ENCODE measurements around the gene ATP1A1.
A peak's percentile ranks its signal among the peaks of the same experiment; 100 is the strongest.

Gene ATP1A1

DNA sequence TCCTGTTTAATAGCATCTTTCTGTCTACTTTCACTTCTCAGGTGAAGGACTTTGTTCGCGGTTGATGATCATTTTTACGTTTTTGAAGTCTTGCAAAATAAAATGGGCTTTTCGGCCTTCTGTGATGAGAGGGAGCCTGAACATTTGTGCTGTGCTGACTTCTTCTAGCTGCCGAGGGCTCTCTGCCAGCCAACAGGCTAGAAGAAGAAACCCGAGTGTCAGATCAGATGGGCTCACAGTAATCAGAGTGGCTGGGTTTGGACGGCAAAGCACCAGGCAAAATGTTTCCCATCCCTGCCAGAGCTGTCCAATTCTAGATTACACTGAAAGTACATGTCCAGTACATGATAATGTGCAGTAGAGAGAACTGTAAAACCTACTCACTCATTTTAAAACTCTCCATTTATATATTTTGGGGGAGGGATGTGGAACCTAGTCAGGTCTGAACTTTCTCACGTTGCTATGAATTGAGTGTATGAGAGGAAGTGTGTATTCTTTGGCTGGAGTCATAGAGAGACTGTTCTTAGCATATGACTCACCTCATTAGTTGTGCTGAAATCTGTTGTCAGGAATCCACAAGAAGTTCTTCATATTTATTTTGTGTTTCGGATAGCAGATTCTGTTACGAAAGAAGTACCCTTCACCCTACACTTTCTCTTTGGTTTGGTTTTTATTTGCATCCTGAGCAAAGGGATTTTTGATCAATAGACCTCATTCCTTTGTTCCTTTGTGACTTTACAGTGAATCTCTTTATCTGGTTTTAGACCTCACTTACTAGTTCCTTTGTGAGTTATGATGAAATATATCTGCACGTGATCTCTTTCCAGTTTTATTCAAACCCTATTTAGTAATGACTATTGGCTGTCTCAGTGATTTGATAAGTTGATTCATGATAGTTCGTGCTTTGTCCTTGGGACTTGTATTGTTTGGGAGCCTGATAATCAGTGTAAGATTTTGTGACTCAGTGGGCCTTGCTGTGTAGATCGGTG is 4.8 kb downstream of the ATP1A1 start:
- TF ChIP-seq CTCF (conservative IDR thresholded peaks at IDR 0.05; ENCODE audit: control insufficient read depth, insufficient read depth, low read depth, low read length): no peak
- peak overlapping the region; percentile 38 for H3K4me3 ChIP-seq (ENCODE audit: control insufficient read depth, low read depth, low read length)
- peak; percentile 98 for DNase-seq (ENCODE audit: low read depth)

DNA sequence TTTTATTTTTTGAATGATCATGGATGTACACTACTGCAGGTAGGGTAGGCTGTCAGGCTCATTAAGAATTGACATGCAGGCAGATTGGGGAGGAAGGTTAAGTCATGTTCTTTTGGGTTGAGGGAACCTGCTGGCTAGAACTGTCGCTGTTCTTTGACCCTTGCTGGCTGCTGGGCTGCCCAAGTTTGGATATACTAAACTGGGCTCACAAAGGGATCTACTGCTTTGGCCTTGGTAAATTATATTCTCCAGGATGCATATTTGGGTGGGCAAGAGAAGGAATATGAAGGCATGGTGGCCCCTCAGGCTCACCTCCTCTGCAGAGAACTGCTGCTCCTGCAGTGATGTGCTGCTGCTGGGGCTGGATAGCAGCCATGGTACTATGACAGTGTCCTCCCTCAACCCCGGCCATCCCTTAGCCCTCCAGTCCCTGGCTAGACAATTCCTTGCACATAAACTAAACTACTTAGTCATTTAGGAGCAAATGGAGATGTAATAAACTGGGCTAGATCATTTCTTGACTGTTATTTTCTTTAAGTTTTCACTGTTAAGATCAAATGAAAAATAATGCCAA is 6.1 kb downstream of the ATP1A1 start:
- DNase-seq (ENCODE audit: low read depth): no peak
- H3K4me3 ChIP-seq (ENCODE audit: control insufficient read depth, low read depth, low read length): no peak overlapping the region
- no peak for TF ChIP-seq CTCF (conservative IDR thresholded peaks at IDR 0.05; ENCODE audit: control insufficient read depth, insufficient read depth, low read depth, low read length)

DNA sequence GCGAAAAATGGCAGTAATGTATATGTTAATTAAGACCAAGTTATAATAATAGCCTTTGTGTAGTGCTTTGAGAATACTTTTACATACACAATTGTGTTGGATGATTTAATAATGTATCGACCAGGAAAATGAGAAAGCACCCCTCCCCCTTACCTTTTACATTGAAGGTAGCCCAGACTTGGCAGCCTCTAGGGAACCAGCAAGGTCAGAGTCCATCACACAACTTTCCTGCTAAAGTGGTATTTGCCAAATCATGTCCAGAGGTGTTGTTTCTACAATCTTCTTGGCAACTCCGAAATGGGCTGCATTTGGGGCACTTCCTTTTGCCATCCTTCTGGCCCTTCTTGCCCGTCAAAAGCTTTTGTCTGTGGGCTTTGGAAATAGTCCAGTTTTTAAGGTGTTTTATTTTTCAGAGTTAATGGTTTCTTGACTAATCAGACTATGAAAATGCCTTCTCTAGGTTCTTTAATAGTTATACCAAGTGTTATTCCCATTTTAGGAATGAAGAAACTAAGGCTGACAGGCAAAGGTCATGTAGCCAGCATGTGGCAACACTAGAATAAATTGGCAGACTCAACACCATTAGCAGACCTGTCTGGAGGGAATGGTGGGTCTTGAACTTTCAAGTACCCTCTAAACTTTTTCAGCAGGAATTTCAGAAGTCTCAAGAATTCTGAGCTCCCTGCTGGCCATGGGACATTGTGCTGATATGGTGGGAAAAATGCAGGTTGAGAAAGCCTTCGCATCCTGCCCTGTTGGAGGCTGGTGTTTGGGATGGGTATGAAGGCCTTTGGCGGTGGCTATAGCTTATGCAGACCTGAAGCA is 6.8 kb downstream of the ATP1A1 start:
- no peak for DNase-seq (ENCODE audit: low read depth)
- no peak for TF ChIP-seq CTCF (conservative IDR thresholded peaks at IDR 0.05; ENCODE audit: control insufficient read depth, insufficient read depth, low read depth, low read length)
- H3K4me3 ChIP-seq (ENCODE audit: control insufficient read depth, low read depth, low read length): no peak overlapping the region

- no peak overlapping the region for H3K4me3 ChIP-seq (ENCODE audit: control insufficient read depth, low read depth, low read length)
- no peak for TF ChIP-seq CTCF (conservative IDR thresholded peaks at IDR 0.05; ENCODE audit: control insufficient read depth, insufficient read depth, low read depth, low read length)
- peak; percentile 28 for DNase-seq (ENCODE audit: low read depth)
Observed at GRCh38 chr1:116380499-116381242, 7.6 kb downstream of the ATP1A1 start.

DNA sequence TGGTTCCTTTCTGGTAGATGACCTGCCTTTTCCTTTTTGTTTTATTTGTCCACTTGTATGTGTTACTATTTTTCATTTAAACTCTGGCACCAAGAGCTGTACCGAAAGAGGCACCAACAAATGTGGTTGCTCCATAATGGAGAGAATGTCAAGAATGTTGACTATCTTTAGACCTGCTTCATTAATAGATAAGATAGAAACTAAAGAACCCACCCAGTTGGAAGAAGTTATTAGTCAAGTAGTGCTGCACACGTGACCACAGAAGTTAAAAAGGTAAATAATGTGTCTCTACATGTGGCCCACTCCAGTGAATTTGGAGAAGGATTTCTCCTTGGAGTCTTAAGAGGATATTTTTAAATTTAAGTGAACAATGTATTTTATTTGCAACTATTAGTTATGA is 9.3 kb downstream of the ATP1A1 start:
- no peak overlapping the region for H3K4me3 ChIP-seq (ENCODE audit: control insufficient read depth, low read depth, low read length)
- DNase-seq (ENCODE audit: low read depth): no peak
- no peak for TF ChIP-seq CTCF (conservative IDR thresholded peaks at IDR 0.05; ENCODE audit: control insufficient read depth, insufficient read depth, low read depth, low read length)
